ENCODE data around the gene AFAP1L2. TPM values are rescaled to one million over a fixed set of nuclear protein-coding genes. Genes with fewer than 3 reads are reported as not detected.
A peak's percentile ranks its signal among the peaks of the same experiment; 100 is the strongest.

AFAP1L2 gene
- total RNA-seq, 1 donor, result 7.3 TPM

DNA sequence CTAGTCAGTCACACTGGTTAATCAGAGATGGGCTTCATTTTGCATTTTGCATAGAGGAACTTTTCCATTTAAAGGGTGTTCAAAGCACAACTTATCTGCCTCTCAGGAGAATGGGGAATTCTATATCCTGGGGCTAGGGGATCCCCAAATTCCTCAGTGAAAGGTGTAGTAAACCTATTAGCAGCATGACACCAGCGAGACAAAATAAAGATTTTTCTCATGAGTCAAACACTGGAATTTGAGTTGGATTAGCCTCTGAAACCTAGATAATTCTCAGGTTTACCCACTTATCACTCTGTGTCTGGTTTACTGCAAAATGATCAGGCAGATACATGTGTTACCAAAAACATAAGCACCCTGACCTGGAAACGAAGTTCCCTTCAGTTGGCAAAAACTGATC is 2.1 kb downstream of the AFAP1L2 start:
- peak; percentile 70 for DNase-seq (ENCODE audit: low read depth)
- TF ChIP-seq CTCF (IDR thresholded peaks at IDR 0.05; ENCODE audit: insufficient read depth, low read depth, low read length), result no peak
- peak overlapping the region; percentile 84 for H3K4me3 ChIP-seq (ENCODE audit: low read depth, low read length)

DNA sequence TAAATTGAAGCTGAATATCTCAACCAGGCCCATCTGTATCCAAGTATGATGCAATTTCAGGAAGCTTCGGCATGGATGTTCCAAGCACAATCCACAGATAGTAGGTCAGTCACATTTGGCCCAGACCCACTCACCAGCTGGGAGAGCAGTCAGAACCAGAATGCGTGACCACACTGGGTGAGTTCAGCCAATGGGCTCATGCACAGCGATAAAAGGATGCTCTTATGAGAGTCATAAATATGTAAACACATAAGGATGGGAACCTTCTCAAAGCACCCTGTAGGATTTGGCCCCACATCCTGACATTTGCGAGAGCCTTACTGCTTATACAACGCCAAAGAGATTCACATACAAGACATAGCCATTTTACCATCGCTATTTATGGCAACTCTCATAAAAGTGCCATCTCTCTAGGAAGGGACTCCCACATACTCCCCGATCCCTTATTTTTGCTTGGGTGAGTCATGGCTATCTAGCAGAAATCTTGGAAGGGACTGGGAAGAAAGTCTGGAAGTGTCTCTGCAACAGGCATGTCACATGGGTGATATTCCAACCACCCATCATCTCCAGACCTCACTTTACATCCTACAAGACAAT is 3.0 kb downstream of the AFAP1L2 start:
- DNase-seq (ENCODE audit: low read depth), result peak; percentile 99
- TF ChIP-seq CTCF (IDR thresholded peaks at IDR 0.05; ENCODE audit: insufficient read depth, low read depth, low read length), result no peak
- H3K4me3 ChIP-seq (ENCODE audit: low read depth, low read length), result no peak overlapping the region

GRCh38 chr10:114400091-114400490 is 4.2 kb downstream of the AFAP1L2 start:
- no peak overlapping the region for H3K4me3 ChIP-seq (ENCODE audit: low read depth, low read length)
- no peak for TF ChIP-seq CTCF (IDR thresholded peaks at IDR 0.05; ENCODE audit: insufficient read depth, low read depth, low read length)
- DNase-seq (ENCODE audit: low read depth), result peak; percentile 95

GRCh38 chr10:114399576-114399975 is 4.7 kb downstream of the AFAP1L2 start:
- TF ChIP-seq CTCF (IDR thresholded peaks at IDR 0.05; ENCODE audit: insufficient read depth, low read depth, low read length), result no peak
- H3K4me3 ChIP-seq (ENCODE audit: low read depth, low read length), result no peak overlapping the region
- DNase-seq (ENCODE audit: low read depth), result peak; percentile 79

GRCh38 chr10:114398587-114399331 is 5.5 kb downstream of the AFAP1L2 start:
- no peak for TF ChIP-seq CTCF (IDR thresholded peaks at IDR 0.05; ENCODE audit: insufficient read depth, low read depth, low read length)
- H3K4me3 ChIP-seq (ENCODE audit: low read depth, low read length), result no peak overlapping the region
- no peak for DNase-seq (ENCODE audit: low read depth)

DNA sequence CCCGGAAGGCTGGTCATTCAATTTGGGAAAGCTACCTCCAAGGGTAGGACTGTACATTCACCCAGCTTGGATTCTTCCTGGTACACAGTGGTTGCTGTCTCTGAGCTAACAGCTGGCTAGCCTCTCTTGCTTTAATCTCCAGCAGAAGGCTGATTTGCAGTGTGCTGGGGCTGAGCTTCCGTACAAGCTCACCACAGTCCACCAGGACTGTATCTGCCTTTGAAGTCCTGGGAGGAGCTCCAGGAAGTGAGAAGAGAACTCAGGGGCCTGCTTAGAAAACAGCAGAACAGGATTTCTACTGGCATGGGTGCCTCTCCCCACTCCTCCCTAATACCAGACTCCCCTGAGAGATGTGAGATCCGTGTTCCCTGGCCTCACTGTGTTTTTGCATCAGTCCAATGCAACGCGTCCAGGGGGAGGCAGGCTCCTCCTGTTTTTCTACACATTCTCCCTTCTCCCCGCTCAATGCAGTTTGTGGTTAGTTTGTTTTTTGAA is 6.6 kb downstream of the AFAP1L2 start:
- DNase-seq (ENCODE audit: low read depth), result peak; percentile 94
- TF ChIP-seq CTCF (IDR thresholded peaks at IDR 0.05; ENCODE audit: insufficient read depth, low read depth, low read length), result peak; percentile 19
- H3K4me3 ChIP-seq (ENCODE audit: low read depth, low read length), result peak overlapping the region; percentile 17
